ENCODE data around the gene POU6F2. TPM values are rescaled to one million over a fixed set of nuclear protein-coding genes. Genes with fewer than 3 reads are reported as not detected.

Gene POU6F2
- total and polyA plus RNA-seq, 2 of the 4 experiments (the other 2 are of a cell fraction), result not detected

- ChIA-PET POLR2A (ENCODE audit: unreplicated experiment) (no interaction called here), CTCF (no interaction called here)
- H3K18ac ChIP-seq (ENCODE audit: low read depth, low read length), result no peak overlapping the region
- H3K4me1 ChIP-seq (ENCODE audit: control insufficient read depth, insufficient read depth, low read length), result no peaks in the 10 kb centered on the region
- no peak overlapping the region for H4K8ac ChIP-seq (ENCODE audit: low read depth in 2 of 2, low read length in 2 of 2)
- H3K9me3 ChIP-seq (ENCODE audit: control insufficient read depth, insufficient read depth, low read length), result no peaks in the 10 kb centered on the region
- BruUV-seq (replicated peaks), result no TSS peak
- H3K4me2 ChIP-seq (ENCODE audit: low read depth, low read length), result no peak overlapping the region
- TF ChIP-seq, protein P1, sequence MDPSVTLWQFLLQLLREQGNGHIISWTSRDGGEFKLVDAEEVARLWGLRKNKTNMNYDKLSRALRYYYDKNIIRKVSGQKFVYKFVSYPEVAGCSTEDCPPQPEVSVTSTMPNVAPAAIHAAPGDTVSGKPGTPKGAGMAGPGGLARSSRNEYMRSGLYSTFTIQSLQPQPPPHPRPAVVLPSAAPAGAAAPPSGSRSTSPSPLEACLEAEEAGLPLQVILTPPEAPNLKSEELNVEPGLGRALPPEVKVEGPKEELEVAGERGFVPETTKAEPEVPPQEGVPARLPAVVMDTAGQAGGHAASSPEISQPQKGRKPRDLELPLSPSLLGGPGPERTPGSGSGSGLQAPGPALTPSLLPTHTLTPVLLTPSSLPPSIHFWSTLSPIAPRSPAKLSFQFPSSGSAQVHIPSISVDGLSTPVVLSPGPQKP (IDR thresholded peaks at IDR 0.05; ENCODE audit: borderline replicate concordance, low read depth, low read length), result no peak
- TF ChIP-seq MAFK (IDR thresholded peaks at IDR 0.05; ENCODE audit: low read depth, low read length) (no peak), SMC3 (IDR thresholded peaks at IDR 0.05; ENCODE audit: low read depth, low read length) (no peak), RCOR1 (IDR thresholded peaks at IDR 0.05; ENCODE audit: insufficient replicate concordance, low read length) (no peak), BHLHE40 (IDR thresholded peaks at IDR 0.05; ENCODE audit: low read depth, low read length) (no peak), CEBPB (IDR thresholded peaks at IDR 0.05; ENCODE audit: low read depth, low read length) (no peak), CHD1 (IDR thresholded peaks at IDR 0.05; ENCODE audit: low read depth, low read length) (no peak), POLR2A (IDR thresholded peaks at IDR 0.05; ENCODE audit: low read depth, low read length) (no peak), NFE2L2 (IDR thresholded peaks at IDR 0.05; ENCODE audit: low read depth, low read length) (no peak), FOS (IDR thresholded peaks at IDR 0.05; ENCODE audit: low read depth, low read length) (no peak), RAD21 (IDR thresholded peaks at IDR 0.05; ENCODE audit: low read length) (no peak), RFX5 (IDR thresholded peaks at IDR 0.05; ENCODE audit: low read depth, low read length) (no peak), MAZ (IDR thresholded peaks at IDR 0.05; ENCODE audit: borderline replicate concordance, low read depth, low read length) (no peak), CTCF (conservative IDR thresholded peaks at IDR 0.05; ENCODE audit: low read depth, low read length) (no peak), MXI1 (IDR thresholded peaks at IDR 0.05; ENCODE audit: borderline replicate concordance, low read depth, low read length) (no peak)
- TF ChIP-seq, protein P2, sequence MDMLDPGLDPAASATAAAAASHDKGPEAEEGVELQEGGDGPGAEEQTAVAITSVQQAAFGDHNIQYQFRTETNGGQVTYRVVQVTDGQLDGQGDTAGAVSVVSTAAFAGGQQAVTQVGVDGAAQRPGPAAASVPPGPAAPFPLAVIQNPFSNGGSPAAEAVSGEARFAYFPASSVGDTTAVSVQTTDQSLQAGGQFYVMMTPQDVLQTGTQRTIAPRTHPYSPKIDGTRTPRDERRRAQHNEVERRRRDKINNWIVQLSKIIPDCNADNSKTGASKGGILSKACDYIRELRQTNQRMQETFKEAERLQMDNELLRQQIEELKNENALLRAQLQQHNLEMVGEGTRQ (IDR thresholded peaks at IDR 0.05; ENCODE audit: low read depth, low read length), result no peak
- H2BK5ac ChIP-seq (ENCODE audit: low read depth, low read length, poor library complexity, severe bottlenecking), result no peak overlapping the region
- no peak overlapping the region for H3K9ac ChIP-seq (ENCODE audit: low read depth, low read length)
- H3K56ac ChIP-seq (ENCODE audit: extremely low read depth, insufficient read depth, low read length), result no peak overlapping the region
- no peak overlapping the region for H2BK120ac ChIP-seq (ENCODE audit: low read depth, low read length)
- no peaks in the 10 kb centered on the region for H3K27me3 ChIP-seq (ENCODE audit: control insufficient read depth, insufficient read depth, low read length)
- H2BK15ac ChIP-seq (ENCODE audit: low read depth, low read length), result no peak overlapping the region
- H4K5ac ChIP-seq (ENCODE audit: low read depth, low read length), result no peak overlapping the region
- no peak overlapping the region for H3K14ac ChIP-seq (replicated peaks; ENCODE audit: low read depth, low read length)
- no peak overlapping the region for H3K4ac ChIP-seq (ENCODE audit: low read depth, low read length)
- intact Hi-C loops (cut with micrococcal nuclease) (no loop called here), dilution Hi-C loops (cut with HindIII; ENCODE audit: low sequenced_read_pairs, unreplicated experiment) (no loop called here), in situ Hi-C loops (cut with MboI; ENCODE audit: low sequenced_read_pairs) (no loop called here)
- H3K9me1 ChIP-seq (ENCODE audit: insufficient read depth, low read length), result no peaks in the 10 kb centered on the region
- H3K23ac ChIP-seq (ENCODE audit: low read depth, low read length), result no peak overlapping the region
- no peaks in the 10 kb centered on the region for H3K36me3 ChIP-seq (ENCODE audit: control insufficient read depth, insufficient read depth, low read length)
- H3K27ac ChIP-seq (ENCODE audit: insufficient read depth, low read length), result no peak overlapping the region
- no peak overlapping the region for H2AK9ac ChIP-seq (replicated peaks; ENCODE audit: low read depth, low read length, poor library complexity)
- no peak overlapping the region for H4K91ac ChIP-seq (ENCODE audit: insufficient read depth, low read depth, low read length)
- H3K79me1 ChIP-seq (ENCODE audit: low read depth in 1 of 2, low read length in 2 of 2), result no peaks in the 10 kb centered on the region
- no peak overlapping the region for H2AFZ ChIP-seq (replicated peaks; ENCODE audit: low read length, poor library complexity)
- 100% methylated on average over 1 of the region's 5 CpGs; no CpG with 5 or more reads in 1 of the 2 experiments for WGBS, 2 experiments (ENCODE audit: extremely low coverage in 2 of 2, insufficient read length in 1 of 2)
- DNase-seq, result no peak
- H2AK5ac ChIP-seq (ENCODE audit: low read depth, low read length), result no peak overlapping the region
- H2BK20ac ChIP-seq (ENCODE audit: low read depth, low read length), result no peak overlapping the region
- H4K20me1 ChIP-seq (ENCODE audit: insufficient read depth, low read length), result no peaks in the 10 kb centered on the region
- no peak for ATAC-seq (ENCODE audit: low read depth)
- H3K4me3 ChIP-seq (ENCODE audit: insufficient read depth, low read depth, low read length), result no peak overlapping the region
Observed at GRCh38 chr7:39132306-39132705, 154.6 kb downstream of the POU6F2 start.

Measured in IMR-90 (cell line).